ENCODE results near the gene SERPINA4. TPM values are rescaled to one million over a fixed set of nuclear protein-coding genes. Genes with fewer than 3 reads are reported as not detected.

The SERPINA4 gene
- total and polyA plus RNA-seq, 2 of the 13 experiments (the other 11 are each of a cell fraction or from before 2014, with no cell fraction given) = 39.1 to 57.8 TPM

DNA sequence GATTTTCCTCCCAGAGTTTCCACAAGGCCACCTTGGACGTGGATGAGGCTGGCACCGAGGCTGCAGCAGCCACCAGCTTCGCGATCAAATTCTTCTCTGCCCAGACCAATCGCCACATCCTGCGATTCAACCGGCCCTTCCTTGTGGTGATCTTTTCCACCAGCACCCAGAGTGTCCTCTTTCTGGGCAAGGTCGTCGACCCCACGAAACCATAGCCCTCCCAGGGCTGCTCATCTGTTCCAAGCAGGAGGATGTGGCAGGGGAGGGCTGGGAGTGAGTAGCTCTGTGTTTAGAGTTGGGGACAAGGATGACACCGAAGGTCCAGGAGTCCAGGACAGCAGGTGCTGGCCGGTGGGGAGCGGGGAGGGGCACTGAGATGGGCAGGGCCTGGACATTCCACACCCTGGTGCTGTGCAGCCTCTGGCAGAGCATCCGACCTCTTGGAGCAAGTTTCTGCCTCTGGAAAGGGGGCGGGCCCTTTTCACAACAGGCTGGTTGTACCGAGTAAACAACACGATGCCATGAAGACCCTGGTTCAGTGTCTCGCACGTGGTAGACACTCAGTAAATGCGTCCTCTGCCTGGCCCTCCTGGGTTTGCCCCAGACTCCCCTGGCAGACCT is 8.2 kb downstream of the SERPINA4 start:
- Histone ChIP-seq H3K27me3 (ENCODE audit: control insufficient read depth in 1 of 2, insufficient read depth in 2 of 2, low read length in 2 of 2) (no peaks in the 10 kb centered on the region), H4K20me1 (ENCODE audit: insufficient read depth, low read length) (no peaks in the 10 kb centered on the region), H3K4me2 (ENCODE audit: low read depth, low read length) (peak overlapping the region; percentile 20; the same call in 1 of the 2 replicates), H2AFZ (ENCODE audit: low read length) (no peak overlapping the region), H3K9me3 (ENCODE audit: low read length) (no peaks in the 10 kb centered on the region), H3K4me1 (ENCODE audit: insufficient read depth, low read length) (peaks cover 74% of the 10 kb centered on the region), H3K27ac (ENCODE audit: extremely low read length, insufficient read depth, low read length) (peak overlapping the region; percentile 47), H3K9ac (ENCODE audit: insufficient read depth, low read depth, low read length) (no peak overlapping the region), H3K4me3 (replicated peaks in 1 of 3; ENCODE audit: insufficient read depth in 1 of 3, low read depth in 2 of 3, low read length in 3 of 3) (no peak overlapping the region; a peak in 1 of 6 replicates), H3K79me2 (ENCODE audit: insufficient read depth, low read length) (no peaks in the 10 kb centered on the region), H3K36me3 (replicated peaks in 1 of 2; ENCODE audit: control insufficient read depth in 1 of 2, insufficient read depth in 2 of 2, low read length in 2 of 2) (no peaks in the 10 kb centered on the region)
- ATAC-seq (peak; percentile 77), FAIRE-seq (peak; percentile 51), DNase-seq (ENCODE audit: low spot score) (peak; percentile 62)
- ChIA-PET CTCF (ENCODE audit: low intra/inter-chr PET ratio, low total read pairs) (no interaction called here), POLR2A (interaction anchor here (0.9 to 8.1 kb wide), 7 partner anchors 8 to 181 kb away, joined by 3 to 142 read pairs (median 48); partner anchors contain the start of genes SERPINA1, SERPINA3, SERPINA4 and SERPINA5)
- intact Hi-C loops (cut with micrococcal nuclease; ENCODE audit: unreplicated experiment) (no loop called here), in situ Hi-C loops (cut with HindIII; ENCODE audit: extremely low pct_ligation_motif_present, low pct_unique_long_range_greater_than_20kb) (no loop called here)
- BruUV-seq (replicated peaks) = no TSS peak
- WGBS (ENCODE audit: low lambda C conversion rate) = 42% methylated on average over 20 of the region's 20 CpGs
- TF ChIP-seq POLR2G (IDR thresholded peaks at IDR 0.05; ENCODE audit: low read depth, low read length) (no peak), RBM39 (IDR thresholded peaks at IDR 0.05; ENCODE audit: low read depth, low read length, poor library complexity, severe bottlenecking) (peak; percentile 68), ZNF563 (CRISPR knock-in tag; IDR thresholded peaks at IDR 0.05) (0 out of 2 replicates have a peak, but pooled peaks have one; percentile 37), ZNF891 (CRISPR knock-in tag; IDR thresholded peaks at IDR 0.05) (no peak), ZBTB26 (CRISPR knock-in tag; IDR thresholded peaks at IDR 0.05; ENCODE audit: borderline replicate concordance) (0 out of 2 replicates have a peak, but pooled peaks have one; percentile 4), NR2C2 (CRISPR knock-in tag; IDR thresholded peaks at IDR 0.05; ENCODE audit: borderline replicate concordance) (no peak), DNMT1 (CRISPR knock-in tag; IDR thresholded peaks at IDR 0.05) (0 out of 2 replicates have a peak, but pooled peaks have one; percentile 7), HDAC2 (CRISPR knock-in tag; IDR thresholded peaks at IDR 0.05) (no peak), ELF3 (CRISPR knock-in tag; IDR thresholded peaks at IDR 0.05) (peak; percentile 48; the same call in 1 of the 2 replicates), ZNF724P (CRISPR knock-in tag; IDR thresholded peaks at IDR 0.05; ENCODE audit: borderline replicate concordance) (no peak), TFAP4 (IDR thresholded peaks at IDR 0.05; ENCODE audit: borderline replicate concordance, low read depth) (peak; percentile 61; the same call in 1 of the 2 replicates), PAF1 (CRISPR knock-in tag; IDR thresholded peaks at IDR 0.05) (no peak), ZMYM4 (CRISPR knock-in tag; IDR thresholded peaks at IDR 0.05) (peak; percentile 40)
- TF ChIP-seq, protein P1, sequence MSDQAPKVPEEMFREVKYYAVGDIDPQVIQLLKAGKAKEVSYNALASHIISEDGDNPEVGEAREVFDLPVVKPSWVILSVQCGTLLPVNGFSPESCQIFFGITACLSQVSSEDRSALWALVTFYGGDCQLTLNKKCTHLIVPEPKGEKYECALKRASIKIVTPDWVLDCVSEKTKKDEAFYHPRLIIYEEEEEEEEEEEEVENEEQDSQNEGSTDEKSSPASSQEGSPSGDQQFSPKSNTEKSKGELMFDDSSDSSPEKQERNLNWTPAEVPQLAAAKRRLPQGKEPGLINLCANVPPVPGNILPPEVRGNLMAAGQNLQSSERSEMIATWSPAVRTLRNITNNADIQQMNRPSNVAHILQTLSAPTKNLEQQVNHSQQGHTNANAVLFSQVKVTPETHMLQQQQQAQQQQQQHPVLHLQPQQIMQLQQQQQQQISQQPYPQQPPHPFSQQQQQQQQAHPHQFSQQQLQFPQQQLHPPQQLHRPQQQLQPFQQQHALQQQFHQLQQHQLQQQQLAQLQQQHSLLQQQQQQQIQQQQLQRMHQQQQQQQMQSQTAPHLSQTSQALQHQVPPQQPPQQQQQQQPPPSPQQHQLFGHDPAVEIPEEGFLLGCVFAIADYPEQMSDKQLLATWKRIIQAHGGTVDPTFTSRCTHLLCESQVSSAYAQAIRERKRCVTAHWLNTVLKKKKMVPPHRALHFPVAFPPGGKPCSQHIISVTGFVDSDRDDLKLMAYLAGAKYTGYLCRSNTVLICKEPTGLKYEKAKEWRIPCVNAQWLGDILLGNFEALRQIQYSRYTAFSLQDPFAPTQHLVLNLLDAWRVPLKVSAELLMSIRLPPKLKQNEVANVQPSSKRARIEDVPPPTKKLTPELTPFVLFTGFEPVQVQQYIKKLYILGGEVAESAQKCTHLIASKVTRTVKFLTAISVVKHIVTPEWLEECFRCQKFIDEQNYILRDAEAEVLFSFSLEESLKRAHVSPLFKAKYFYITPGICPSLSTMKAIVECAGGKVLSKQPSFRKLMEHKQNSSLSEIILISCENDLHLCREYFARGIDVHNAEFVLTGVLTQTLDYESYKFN (CRISPR knock-in tag; conservative IDR thresholded peaks at IDR 0.05) = peak; percentile 68
- TF ChIP-seq, protein P2, sequence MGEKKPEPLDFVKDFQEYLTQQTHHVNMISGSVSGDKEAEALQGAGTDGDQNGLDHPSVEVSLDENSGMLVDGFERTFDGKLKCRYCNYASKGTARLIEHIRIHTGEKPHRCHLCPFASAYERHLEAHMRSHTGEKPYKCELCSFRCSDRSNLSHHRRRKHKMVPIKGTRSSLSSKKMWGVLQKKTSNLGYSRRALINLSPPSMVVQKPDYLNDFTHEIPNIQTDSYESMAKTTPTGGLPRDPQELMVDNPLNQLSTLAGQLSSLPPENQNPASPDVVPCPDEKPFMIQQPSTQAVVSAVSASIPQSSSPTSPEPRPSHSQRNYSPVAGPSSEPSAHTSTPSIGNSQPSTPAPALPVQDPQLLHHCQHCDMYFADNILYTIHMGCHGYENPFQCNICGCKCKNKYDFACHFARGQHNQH (CRISPR knock-in tag; IDR thresholded peaks at IDR 0.05) = peak; percentile 17; the same call in 1 of the 2 replicates
- TF ChIP-seq, protein P3, sequence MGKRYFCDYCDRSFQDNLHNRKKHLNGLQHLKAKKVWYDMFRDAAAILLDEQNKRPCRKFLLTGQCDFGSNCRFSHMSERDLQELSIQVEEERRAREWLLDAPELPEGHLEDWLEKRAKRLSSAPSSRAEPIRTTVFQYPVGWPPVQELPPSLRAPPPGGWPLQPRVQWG (CRISPR knock-in tag; IDR thresholded peaks at IDR 0.05; ENCODE audit: borderline replicate concordance, low read depth) = no peak

Data from HepG2 (cell line).